B cell (primary cell): ENCODE results near the gene FGD4. TPM values are rescaled to one million over a fixed set of nuclear protein-coding genes. Genes with fewer than 3 reads are reported as not detected.
"Not testable (repeated sequence)": the region's sequence is repeated elsewhere in the genome, so short reads cannot be mapped to it uniquely, and the experiment has no call there.

ENCODE experiments used
- ATAC-seq: fragments of 200-7000 bp; cut with Tn5 transposase; one replicate; pipeline ENCODE4 v1.10.0; 2021; ENCODE audit warnings: low read depth, mild to moderate bottlenecking, moderate number of reproducible peaks, moderate library complexity
- CTCF ChIA-PET: fragments of 350-600 bp; sonication (Branson Sonifier 250); formaldehyde crosslinking; loops from one replicate; lab custom pipeline; 2021; ENCODE audit warnings: antibody characterized with exemption, inconsistent platforms; lab: Charles Lee
- POLR2A ChIA-PET: fragments of 350-600 bp; sonication (Branson Sonifier 250); formaldehyde crosslinking; loops from one replicate; lab custom pipeline; 2021; ENCODE audit warnings: antibody characterized with exemption; lab: Charles Lee
- DNase-seq: peaks from one replicate; pipeline ENCODE4 v3.0.0; 2013
- H2AFZ ChIP-seq: 2 replicates; pipeline ENCODE4 v1.6.1; 2012; ENCODE audit warnings: mild to moderate bottlenecking, low read depth, low read length; ENCODE audit not compliant: insufficient read depth, poor library complexity, severe bottlenecking
- H3K27ac ChIP-seq, 2 donors: 1 replicate in 1 of 2; 2 replicates in 1 of 2; pipeline ENCODE4 v1.5.1; 2012 to 2013; ENCODE audit warnings: low read length in 2 of 2, mild to moderate bottlenecking in 2 of 2, moderate library complexity in 1 of 2
- H3K27me3 ChIP-seq, 4 experiments: fragments of 200-600 bp in 1 of 4; sonication (generic) in 1 of 4; replicated peaks in 1 of 4; 1 replicate in 2 of 4; 2 replicates in 2 of 4; pipeline versions ENCODE4 v1.6.1 to v1.7.0; 2013 to 2016; ENCODE audit warnings: low read length in 3 of 4, mild to moderate bottlenecking in 2 of 4, mixed read lengths in 1 of 4, moderate library complexity in 1 of 4; ENCODE audit not compliant: insufficient read depth in 4 of 4, control insufficient read depth in 3 of 4; ENCODE audit errors: control extremely low read depth in 1 of 4
- H3K36me3 ChIP-seq, 2 experiments: replicated peaks in 1 of 2; 1 replicate in 1 of 2; 2 replicates in 1 of 2; pipeline versions ENCODE4 v1.6.1 to v1.7.1; 2013; ENCODE audit warnings: low read length in 1 of 2; ENCODE audit not compliant: insufficient read depth in 2 of 2, control insufficient read depth in 1 of 2; ENCODE audit errors: control extremely low read depth in 1 of 2, extremely low read depth in 1 of 2
- H3K4me1 ChIP-seq, 2 donors: fragments of 200-600 bp in 1 of 2; sonication (generic) in 1 of 2; 1 replicate in 1 of 2; 2 replicates in 1 of 2; pipeline versions ENCODE4 v1.5.1 to v1.6.1; 2013 to 2017; ENCODE audit warnings: low read length in 2 of 2; ENCODE audit not compliant: control insufficient read depth in 2 of 2, insufficient read depth in 2 of 2
- H3K4me2 ChIP-seq: replicated peaks from 2 replicates; pipeline ENCODE3; 2012; ENCODE audit warnings: mild to moderate bottlenecking, low read depth, low read length; ENCODE audit not compliant: poor library complexity, severe bottlenecking
- H3K4me3 ChIP-seq, 5 experiments: fragments of 200-600 bp in 1 of 5; sonication (generic) in 1 of 5; 1 replicate in 3 of 5; 2 replicates in 2 of 5; pipeline versions ENCODE4 v1.5.1 to v1.7.0; 2011 to 2016; ENCODE audit warnings: low read length in 4 of 5, mild to moderate bottlenecking in 4 of 5, low read depth in 2 of 5, control low read depth in 1 of 5, moderate library complexity in 1 of 5; ENCODE audit not compliant: insufficient read depth in 1 of 5; ENCODE audit errors: control extremely low read depth in 1 of 5, extremely low read depth in 1 of 5
- H3K79me2 ChIP-seq: fragments of 200-600 bp; sonication (generic); one replicate; pipeline ENCODE4 v1.6.0; 2016; ENCODE audit warnings: low read length; ENCODE audit not compliant: control insufficient read depth, insufficient read depth
- H3K9ac ChIP-seq: fragments of 200-600 bp; sonication (generic); 2 replicates; pipeline ENCODE4 v1.6.1; 2017; ENCODE audit warnings: mild to moderate bottlenecking, low read length, moderate library complexity
- H3K9me3 ChIP-seq, 3 donors: one replicate each; pipeline versions ENCODE4 v1.6.1 to v1.7.1; 2013; ENCODE audit warnings: low read length in 2 of 3; ENCODE audit not compliant: control insufficient read depth in 2 of 3, insufficient read depth in 1 of 3; ENCODE audit errors: control extremely low read depth in 1 of 3
- H4K20me1 ChIP-seq: 2 replicates; pipeline ENCODE4 v1.6.0; 2012; ENCODE audit warnings: mild to moderate bottlenecking, low read length; ENCODE audit not compliant: insufficient read depth, control insufficient read depth, poor library complexity, severe bottlenecking
- H3K27ac Mint-ChIP-seq: one replicate; pipeline ENCODE4 v1.8.0; 2021; ENCODE audit warnings: mixed read lengths
- H3K27me3 Mint-ChIP-seq: one replicate; pipeline ENCODE4 v1.8.0; 2021; ENCODE audit warnings: mixed read lengths
- H3K4me1 Mint-ChIP-seq: one replicate; pipeline ENCODE4 v1.8.0; 2021; ENCODE audit warnings: mixed read lengths
- H3K4me3 Mint-ChIP-seq: one replicate; pipeline ENCODE4 v1.8.0; 2021; ENCODE audit warnings: mixed read lengths
- H3K9me3 Mint-ChIP-seq: one replicate; pipeline ENCODE4 v1.8.0; 2022; ENCODE audit warnings: mixed read lengths; ENCODE audit not compliant: insufficient read depth
- EZH2 ChIP-seq: IDR thresholded peaks from 2 replicates; pipeline ENCODE4 v1.6.1; 2012; ENCODE audit warnings: borderline replicate concordance, low read depth, mild to moderate bottlenecking, moderate library complexity, low read length; ENCODE audit not compliant: insufficient read depth, poor library complexity, severe bottlenecking
- WGBS: methylation state at CpG from one replicate; pipeline ENCODE4 v1.1.5; 2013; ENCODE audit warnings: missing lambda C conversion rate; ENCODE audit not compliant: insufficient coverage; 5-methylcytosine and 5-hydroxymethylcytosine counted together
- intact Hi-C: fragments of 100-400 bp; cut with micrococcal nuclease; formaldehyde crosslinking; loops from one replicate; pipeline ENCODE4 v1.10.0; 2022
- polyA plus RNA-seq: library from polyadenylated mRNA; depleted of rRNA; stranded (reverse); fragments of >200 nt; gene quantifications from 2 replicates; pipeline ENCODE4 v1.2.3, GENCODE V29; 2012
- total RNA-seq, 2 donors: library from RNA; stranded (reverse); fragments of 120-200 nt in 1 of 2; gene quantifications; 1 replicate in 1 of 2; 2 replicates in 1 of 2; pipeline versions ENCODE4 v1.2.3 to v1.2.4, GENCODE V29; 2013 to 2022
- TF ChIP-seq, protein P1 (sequence below): fragments of 200-600 bp; IDR thresholded peaks from one replicate; pipeline ENCODE4 v1.8.0; 2022; ENCODE audit warnings: antibody characterized with exemption, mild to moderate bottlenecking

Gene FGD4
- total and polyA plus RNA-seq, 2 donors (not counting 1 experiment from before 2014, with no cell fraction given) = 2.1 to 2.8 TPM

DNA sequence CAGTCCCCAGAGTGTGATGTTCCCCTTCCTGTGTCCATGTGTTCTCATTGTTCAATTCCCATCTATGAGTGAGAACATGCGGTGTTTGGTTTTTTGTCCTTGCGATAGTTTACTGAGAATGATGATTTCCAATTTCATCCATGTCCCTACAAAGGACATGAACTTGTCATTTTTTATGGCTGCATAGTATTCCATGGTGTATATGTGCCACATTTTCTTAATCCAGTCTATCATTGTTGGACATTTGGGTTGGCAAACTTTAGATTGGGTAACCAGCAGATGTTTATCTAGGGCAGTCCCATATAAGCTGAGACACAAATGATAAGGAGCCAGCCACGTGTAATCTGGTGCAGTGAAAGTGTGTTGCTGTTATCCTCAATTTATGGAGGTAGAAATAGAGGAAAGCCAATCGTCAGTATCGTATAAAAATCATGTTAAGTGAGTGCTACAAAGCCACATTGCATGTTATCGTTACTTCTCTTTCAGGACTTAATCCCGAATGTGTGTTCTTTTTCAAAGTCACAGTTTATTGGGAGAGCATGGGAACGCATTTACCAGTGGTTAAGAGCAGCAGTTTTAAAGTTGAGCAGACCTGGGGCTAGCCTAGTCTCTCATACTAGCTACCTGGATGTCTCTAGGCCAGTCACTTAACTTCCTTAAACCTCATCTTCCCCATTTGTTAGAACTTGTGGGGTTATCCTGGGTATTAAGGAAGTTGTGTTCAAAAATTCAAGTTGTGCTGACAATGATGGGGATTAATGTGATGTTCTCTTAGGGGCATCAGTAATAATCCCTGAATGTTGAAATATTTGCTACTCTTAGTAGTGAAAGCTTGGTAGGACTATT, 108.0 kb downstream of the FGD4 start:
- CTCF ChIA-PET, H3K4me2 ChIP-seq: not testable (repeated sequence)

DNA sequence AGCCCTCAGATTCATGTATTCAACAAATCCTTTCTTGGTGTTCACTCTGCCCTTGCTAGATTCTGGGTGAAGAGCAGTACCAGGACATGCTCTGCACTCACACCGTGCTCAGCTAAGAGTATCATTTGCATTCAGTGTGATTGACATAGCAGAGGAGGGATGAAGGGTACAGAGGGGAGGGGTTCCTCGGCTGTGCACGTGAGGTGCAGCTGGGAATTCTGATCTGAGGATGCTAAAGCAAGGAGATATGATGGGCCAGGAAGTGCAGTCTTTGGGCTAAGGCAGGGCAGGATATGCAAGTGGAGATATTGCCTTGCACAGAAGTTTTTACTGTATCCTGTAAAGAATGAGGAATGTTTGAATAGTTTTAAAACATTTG, 108.6 kb downstream of the FGD4 start:
- TF ChIP-seq, protein P1, sequence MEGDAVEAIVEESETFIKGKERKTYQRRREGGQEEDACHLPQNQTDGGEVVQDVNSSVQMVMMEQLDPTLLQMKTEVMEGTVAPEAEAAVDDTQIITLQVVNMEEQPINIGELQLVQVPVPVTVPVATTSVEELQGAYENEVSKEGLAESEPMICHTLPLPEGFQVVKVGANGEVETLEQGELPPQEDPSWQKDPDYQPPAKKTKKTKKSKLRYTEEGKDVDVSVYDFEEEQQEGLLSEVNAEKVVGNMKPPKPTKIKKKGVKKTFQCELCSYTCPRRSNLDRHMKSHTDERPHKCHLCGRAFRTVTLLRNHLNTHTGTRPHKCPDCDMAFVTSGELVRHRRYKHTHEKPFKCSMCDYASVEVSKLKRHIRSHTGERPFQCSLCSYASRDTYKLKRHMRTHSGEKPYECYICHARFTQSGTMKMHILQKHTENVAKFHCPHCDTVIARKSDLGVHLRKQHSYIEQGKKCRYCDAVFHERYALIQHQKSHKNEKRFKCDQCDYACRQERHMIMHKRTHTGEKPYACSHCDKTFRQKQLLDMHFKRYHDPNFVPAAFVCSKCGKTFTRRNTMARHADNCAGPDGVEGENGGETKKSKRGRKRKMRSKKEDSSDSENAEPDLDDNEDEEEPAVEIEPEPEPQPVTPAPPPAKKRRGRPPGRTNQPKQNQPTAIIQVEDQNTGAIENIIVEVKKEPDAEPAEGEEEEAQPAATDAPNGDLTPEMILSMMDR = no peak
- TF ChIP-seq EZH2 = no peak
- no peaks in the 10 kb centered on the region for H4K20me1 ChIP-seq
- H3K36me3 ChIP-seq = no peaks in the 10 kb centered on the region
- Mint-ChIP-seq H3K27me3 (no peaks in the 10 kb centered on the region), H3K9me3 (no peaks in the 10 kb centered on the region), H3K4me1 (peaks cover 2% of the 10 kb centered on the region), H3K4me3 (no peak overlapping the region), H3K27ac (peak overlapping the region; percentile 16)
- ATAC-seq (no peak), DNase-seq (no peak)
- H3K27me3 ChIP-seq = no peaks in the 10 kb centered on the region
- no peak overlapping the region for H3K9ac ChIP-seq
- no peak overlapping the region for H2AFZ ChIP-seq
- CTCF ChIA-PET = no interaction called here
- H3K4me2 ChIP-seq = no peak overlapping the region
- H3K27ac ChIP-seq = no peak overlapping the region
- H3K4me3 ChIP-seq = no peak overlapping the region
- intact Hi-C loops = no loop called here
- 83% methylated on average over 3 of the region's 3 CpGs for WGBS
- POLR2A ChIA-PET = no interaction called here
- no peaks in the 10 kb centered on the region for H3K4me1 ChIP-seq
- H3K79me2 ChIP-seq = no peaks in the 10 kb centered on the region
- H3K9me3 ChIP-seq = no peaks in the 10 kb centered on the region

More for the DNA sequence above, 108.0 kb downstream of the FGD4 start:
- intact Hi-C loops, ATAC-seq, H3K79me2 ChIP-seq, H3K27ac ChIP-seq, H4K20me1 ChIP-seq, H3K9me3 ChIP-seq, DNase-seq, H3K27me3 ChIP-seq, H3K4me3 ChIP-seq, H3K9me3 Mint-ChIP-seq, H3K9ac ChIP-seq, H3K27ac Mint-ChIP-seq, H3K4me1 Mint-ChIP-seq, H3K27me3 Mint-ChIP-seq, H2AFZ ChIP-seq, H3K36me3 ChIP-seq, H3K4me1 ChIP-seq, H3K4me3 Mint-ChIP-seq: not testable (repeated sequence)
- 100% methylated on average over 1 of the region's 8 CpGs for WGBS
- POLR2A ChIA-PET = interaction anchor here (0.6 kb wide), 1 partner anchor 28 kb away, joined by 3 read pairs; no protein-coding TSS in a partner anchor
